A172 (cell line): ENCODE measurements around the gene GNG13. TPM values are rescaled to one million over a fixed set of nuclear protein-coding genes. Genes with fewer than 3 reads are reported as not detected.

Experiments used
- DNase-seq: peaks from one replicate; pipeline ENCODE4 v3.0.0-alpha.2; 2015; ENCODE audit warnings: low spot score
- total RNA-seq: library from RNA; depleted of rRNA; stranded (reverse); fragments of >200 nt; shearing (Covaris generic); gene quantifications from 2 replicates; pipeline ENCODE4 v1.2.3, GENCODE V29; 2014

Gene GNG13
- total RNA-seq, 1 experiment from 2014 or later: not detected

GRCh38 chr16:813204-813915, 12.8 kb upstream of the GNG13 start:
- no peak for DNase-seq

DNA sequence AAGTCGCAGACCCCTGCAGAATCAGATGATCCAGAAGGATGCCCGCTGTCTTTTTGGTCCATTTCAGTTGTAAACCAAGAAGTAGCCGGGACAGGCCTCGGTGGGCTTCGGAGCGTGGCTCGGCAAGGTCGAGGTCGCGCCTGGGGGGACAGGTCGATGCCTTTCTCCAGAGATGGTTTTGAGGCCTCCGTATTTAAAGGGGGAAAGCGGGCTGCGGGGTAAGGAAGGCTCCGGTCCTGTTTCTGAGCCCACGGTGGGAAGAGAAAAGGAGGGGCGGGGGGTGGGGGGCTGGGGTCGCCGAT, 7.5 kb upstream of the GNG13 start:
- no peak for DNase-seq

GRCh38 chr16:807347-808084, 7.0 kb upstream of the GNG13 start:
- DNase-seq: peak; percentile 91

DNA sequence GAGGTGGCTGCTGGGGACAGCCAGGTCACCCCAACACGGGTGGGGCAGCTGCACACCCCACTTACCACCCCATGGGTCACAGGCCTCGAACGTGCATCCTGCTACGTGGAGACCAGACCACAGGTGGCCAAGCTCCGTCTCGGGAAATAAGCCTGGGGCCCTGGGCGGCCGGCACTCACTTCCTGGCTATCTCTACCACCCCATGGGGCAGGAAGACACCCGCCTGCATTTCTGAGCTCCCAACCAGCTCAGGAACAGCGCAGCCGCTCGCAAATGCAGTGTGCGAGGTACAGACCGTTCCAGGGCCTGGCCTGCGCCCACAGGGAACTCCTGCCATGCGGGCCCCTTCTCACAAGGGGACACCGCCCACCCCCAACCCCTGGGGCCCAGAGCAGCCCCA, 4.9 kb upstream of the GNG13 start:
- DNase-seq: no peak

GRCh38 chr16:804193-805048, 3.9 kb upstream of the GNG13 start:
- no peak for DNase-seq

- no peak for DNase-seq
These were observed 3.2 kb upstream of the GNG13 start for GRCh38 chr16:803754-804080.

DNA sequence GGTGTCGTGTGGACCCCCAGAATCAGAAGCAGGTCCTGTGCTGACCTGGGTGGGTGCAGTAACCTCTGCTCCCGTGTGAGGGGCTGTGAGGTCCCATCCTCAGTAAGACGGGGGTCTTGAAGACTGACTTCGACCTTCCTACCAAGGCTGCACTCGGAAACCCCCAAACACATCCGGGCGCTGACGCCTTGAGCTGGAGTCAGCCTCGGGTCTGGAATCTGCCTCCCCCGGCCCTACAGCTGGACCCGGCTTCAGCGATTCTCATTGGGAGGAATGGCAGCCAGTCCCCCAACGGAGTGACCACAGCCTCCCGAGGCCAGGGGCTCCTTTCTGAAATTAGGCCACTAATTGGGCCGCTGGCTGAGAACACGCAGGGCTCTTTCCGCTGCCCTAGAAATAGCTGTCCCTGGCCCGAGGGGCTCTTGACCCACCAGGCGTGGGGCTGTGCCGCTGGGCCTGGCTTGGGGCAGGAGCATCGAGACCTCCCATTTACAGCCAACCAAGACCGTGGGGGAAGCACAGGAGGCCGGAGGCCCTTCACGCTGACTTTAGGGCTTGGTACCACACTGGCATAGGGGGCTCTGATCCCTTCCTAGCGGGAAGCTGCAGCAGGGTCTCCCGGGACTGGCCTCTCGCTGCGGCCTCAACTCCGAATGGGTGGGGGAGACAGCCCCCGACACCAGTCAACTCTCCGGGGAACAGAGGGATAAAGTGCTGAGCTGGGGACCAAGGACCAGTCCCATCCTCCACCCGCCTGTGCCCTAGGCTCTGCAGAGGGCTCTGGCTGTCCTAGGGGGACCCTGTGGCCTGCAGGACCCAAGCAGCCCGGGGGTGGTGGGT, 2.6 kb upstream of the GNG13 start:
- DNase-seq: no peak

DNA sequence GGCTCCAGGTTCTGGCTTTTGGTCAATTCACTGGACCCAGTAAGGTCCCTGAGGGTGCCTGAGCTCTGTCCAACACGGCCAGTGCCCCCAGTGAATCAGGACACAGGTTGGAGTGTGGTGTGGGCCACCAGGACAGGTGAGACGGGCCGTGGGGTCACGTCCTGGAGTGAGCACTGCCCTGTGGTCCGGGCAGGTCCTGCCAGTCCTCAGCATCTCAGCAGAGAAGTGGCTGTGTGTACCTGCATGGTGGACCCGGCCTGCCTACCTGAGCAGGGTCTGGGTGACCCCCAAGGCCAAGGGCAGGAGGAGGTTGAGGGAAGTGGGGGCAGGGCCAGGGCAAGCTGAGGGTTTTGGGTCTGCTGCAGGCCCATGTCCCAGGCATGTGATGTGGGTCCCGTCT, 1.9 kb upstream of the GNG13 start:
- no peak for DNase-seq

DNA sequence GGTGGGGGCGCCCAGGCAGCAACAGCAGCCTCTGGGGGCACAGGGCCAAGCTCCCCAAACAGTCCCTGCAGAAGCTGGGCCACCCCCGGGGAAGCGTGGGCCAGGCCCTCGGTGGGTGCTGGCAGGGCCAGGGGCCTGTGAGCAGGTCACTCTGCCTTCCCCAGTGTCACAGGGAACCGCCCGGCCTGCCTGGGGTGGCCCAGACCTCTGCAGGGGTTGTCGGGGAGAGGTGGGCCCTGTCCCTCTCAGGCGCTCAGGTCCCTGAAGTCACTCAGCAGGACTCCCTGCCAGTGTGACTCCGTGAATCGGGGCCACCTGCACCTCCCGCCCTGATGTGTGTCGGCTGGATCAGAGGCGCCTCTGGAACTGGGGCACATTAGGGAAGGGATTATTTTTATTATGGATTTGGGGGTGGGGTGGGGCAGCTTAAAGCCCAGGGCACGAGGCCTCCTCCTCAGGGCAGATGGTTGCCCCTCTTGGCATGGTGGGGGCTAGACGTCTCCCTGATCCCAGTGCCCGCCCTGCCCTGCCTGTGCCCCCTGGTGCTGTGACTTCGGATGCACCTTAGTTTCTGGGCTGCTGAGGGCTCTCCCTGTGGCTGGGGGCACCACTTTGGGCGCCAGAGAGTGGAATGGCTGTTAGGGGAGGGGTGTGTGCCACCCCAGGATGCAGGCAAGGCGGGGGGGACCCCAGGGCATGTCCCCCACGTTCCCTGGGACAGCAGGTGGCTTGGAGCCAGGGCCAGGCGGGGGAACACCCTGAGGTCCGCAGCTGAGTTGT, 1.2 kb upstream of the GNG13 start:
- DNase-seq: no peak

DNA sequence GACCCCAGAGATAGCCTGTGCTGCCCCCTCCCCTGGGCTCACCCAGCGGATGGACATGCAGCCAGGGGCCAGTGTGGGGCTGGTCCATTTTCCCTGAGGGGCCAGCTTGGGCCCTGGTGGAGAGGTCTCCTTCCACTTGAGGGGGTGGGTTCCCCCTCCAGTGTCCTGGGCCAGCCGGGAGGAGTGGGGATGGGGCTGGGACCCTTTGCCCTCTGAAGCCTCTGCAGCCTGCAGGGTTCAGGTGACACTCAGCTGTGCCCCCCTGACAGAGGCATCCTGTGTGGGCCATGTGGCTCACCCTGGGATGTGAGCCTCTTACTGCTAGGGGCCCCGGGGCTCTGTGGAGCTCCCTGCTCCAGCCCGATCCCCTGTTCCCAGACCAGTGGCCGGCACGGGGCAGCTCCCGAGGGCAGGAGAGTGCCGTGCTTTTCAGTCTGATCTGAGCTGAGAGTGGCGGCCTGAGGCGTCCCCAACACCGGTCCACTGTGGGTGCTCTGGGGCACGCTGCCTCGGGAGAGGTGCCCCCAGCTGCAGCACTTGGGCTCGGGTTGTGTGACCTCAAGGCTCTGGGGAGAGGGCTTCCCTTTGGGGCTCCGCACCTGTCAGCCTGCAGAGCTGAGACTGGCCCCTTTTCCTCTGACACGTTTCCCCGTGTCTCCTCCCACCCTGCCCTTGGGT, 439 bp upstream of the GNG13 start:
- no peak for DNase-seq

GRCh38 chr16:799111-799947, 1.2 kb downstream of the GNG13 start:
- DNase-seq: no peak

DNA sequence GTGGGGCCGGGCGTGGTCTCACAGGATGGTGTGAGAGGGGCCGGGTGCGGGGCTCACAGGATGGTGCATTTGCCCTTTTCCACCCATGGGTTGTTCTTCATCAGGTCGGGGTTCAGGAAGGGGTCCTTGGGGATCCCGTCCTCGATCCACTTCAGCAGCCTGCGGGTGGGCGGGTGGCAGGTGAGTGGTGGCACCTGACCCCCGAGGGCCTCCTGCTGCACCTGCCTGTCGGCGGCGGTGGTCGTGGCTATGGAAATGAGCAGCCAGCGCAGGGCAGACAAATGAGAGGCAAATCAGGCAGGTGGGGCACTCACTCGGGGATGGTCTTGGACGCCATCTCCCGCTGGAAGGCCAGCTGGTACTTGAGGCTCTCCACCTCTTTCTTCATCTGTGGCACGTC, 1.9 kb downstream of the GNG13 start:
- DNase-seq: no peak

GRCh38 chr16:797686-798085, 2.8 kb downstream of the GNG13 start:
- DNase-seq: no peak

- no peak for DNase-seq
These were observed 3.5 kb downstream of the GNG13 start for GRCh38 chr16:797120-797420.

DNA sequence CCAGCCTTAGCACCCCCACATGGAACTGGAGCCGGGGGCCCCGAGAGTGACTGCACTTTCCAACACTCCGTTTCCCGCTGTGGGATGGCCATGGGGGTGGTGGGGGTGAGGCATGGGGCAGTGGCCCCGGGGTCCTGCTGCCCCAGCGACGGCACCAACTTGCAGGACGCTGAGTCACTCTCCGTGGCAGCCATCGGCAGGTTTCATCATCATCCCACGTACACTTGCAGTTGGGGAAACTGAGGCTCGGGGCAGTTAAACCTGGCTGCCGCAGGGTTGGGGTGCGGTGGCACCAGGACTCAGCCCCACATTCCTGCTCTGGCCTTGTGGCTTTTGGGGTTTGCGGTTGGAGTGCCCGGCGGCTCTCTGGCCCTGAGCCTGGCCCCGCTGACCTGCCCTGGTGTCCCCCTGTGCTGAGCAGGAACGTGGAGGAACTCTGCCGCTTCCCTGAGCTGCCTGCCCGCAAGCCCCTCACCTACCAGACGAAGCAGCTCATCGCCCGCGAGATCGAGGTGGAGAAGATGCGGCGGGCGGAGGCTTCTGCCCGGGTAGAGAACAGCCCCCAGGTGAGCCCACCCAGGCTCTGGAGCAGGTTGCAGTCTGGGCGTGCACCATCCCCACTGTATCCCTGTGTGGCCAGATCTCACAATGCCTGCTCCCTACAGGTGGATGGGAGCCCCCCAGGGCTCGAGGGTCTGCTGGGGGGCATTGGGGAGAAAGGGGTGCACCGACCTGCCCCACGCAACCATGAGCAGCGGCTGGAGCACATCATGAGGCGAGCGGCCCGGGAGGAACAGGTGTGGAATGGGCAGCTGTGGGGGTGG, 4.0 kb downstream of the GNG13 start:
- no peak for DNase-seq

DNA sequence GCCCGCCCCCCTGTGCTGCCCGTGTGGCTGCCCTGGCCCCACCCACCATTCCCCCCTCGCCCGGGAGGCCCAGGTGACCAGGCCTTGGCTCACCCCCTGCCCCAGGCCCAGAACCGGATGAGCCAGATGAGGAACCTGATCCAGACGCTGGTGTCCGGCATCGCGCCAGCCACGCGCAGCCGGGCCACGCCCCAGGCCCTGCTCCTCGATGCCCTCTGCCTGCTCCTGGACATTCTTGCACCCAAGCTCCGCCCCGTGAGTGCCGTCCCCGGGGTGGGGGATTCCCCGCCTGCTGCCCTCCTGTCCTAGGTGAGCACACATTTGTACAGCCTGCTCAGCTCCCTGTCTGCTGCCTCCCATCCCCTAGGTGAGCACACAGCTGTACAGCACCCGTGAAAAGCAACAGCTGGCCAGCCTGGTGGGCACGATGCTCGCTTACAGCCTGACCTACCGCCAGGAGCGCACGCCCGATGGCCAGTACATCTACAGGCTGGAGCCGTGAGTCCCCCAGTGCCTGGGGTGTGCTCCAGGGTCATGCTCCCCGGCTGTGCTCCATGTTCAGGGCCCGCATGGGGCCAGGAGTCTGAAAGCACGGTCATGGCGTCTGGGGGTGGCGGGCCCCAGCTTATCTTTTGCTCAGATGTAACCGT, 4.8 kb downstream of the GNG13 start:
- no peak for DNase-seq

DNA sequence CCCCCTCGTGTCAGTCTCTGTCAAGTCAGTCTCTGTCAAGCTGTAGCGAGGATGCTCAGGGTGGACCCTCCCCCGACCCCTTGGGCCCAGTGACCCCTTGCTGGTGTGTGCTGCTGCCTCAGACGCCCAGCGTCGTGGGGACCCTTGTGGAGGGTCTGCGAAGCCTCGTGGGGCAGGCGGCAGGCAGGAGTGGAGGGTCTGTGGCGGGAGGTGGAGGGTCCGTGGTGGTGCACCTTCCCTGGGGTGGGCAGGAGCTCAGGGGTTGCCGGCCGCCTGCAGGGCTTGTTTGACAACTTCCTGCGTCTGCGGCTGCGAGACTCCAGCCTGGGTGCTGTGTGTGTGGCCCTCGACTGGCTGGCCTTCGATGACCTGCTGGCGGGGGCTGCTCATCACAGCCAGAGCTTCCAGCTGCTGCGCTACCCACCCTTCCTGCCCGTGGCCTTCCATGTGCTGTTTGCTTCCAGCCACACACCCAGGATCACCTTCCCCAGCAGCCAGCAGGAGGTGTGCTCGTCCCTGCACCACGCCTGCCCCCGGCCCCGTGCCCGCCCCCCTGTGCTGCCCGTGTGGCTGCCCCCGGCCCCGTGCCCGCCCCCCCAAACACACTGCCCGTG, 5.6 kb downstream of the GNG13 start:
- DNase-seq: no peak
